RKO (cell line): Measurements from ENCODE around the gene RORC.

ENCODE experiments used
- DNase-seq: peaks from one replicate; pipeline ENCODE4 v3.0.0-alpha.2; 2016; ENCODE audit warnings: low spot score

RORC gene

DNA sequence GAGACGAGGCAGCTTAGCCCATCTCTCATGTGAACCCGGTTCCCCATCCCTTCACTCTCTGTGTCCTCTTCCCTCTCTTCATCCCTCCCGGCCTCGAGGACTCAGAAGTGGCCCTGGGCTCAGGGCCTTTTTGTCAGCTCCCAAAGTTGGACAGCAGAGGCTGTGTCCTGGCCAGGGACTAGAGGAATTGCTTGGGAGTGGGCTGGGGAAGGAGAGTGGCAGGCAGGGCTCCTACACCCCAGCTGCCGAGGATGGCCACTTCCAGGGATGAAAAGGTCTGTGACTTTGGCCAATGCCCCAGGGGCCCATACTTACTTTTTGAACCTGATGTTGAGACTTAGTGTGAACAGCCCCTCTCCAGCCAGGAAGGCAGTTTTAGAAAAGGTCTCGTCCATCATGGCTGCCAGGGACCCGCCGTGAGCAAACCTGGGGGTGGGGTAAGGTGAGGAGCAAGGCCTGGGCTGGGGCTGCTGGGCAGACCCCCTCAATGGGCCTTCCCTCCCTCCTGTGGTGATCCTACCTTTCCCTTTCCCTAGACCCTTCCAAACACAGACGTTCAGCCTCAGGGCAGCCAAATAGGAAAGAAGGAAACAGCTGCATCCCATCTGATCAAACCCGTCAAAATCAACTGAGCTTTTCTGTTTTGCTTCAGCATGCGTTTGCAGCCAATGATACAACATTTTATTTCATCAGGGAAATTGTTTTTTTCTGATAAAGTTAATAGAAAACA is 16.4 kb upstream of the RORC start:
- DNase-seq = no peak

DNA sequence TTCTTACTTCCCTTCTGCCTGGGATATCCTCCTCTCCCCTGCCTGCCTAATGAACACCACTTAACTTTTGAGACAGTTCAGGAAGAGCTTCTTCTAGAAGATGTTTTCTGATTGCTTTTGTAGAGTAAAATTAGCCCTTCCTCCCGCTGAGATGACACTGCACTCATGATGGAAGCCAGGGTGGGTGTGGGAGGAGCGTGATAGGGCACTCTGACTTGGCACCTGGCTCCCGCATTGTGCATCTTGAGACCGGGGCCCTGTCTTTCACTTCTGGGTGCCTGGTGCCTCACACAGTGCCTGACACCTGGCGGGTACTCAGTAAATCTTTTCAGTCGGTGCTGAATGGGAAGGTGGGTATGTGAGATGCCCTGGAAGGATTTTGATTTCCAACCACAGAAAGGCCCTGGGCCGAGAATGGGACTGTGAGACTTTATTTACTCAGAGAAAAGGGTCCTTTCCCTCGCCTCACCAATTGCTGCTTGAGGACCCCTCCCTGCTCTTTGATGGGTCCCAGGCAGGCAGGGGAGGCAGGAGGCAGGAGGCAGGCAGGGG is 15.2 kb upstream of the RORC start:
- DNase-seq = no peak

DNA sequence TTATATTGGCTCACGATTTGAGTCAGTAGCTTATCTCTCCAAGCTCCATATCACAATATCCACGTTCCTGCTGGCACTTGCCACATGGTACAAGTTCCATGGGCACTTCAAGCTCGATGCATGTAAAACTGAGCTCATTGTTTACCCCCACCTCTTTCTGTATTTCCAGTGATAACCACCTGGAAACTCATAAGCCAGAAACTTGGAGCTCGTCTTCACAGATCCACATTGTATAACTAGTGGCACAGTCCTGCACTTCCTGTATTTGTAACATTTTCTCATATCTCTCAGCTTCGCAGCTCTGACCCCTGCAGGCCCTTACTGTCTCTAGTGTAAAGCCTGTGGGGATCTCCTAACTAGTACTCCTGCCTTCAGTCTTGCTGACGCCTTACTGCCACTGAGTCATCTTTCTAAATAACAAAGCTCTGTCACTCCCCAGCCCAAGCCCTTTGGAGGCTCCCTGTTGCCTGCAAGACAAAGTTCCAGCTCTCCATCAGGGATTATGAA is 14.5 kb upstream of the RORC start:
- DNase-seq = peak; percentile 77

DNA sequence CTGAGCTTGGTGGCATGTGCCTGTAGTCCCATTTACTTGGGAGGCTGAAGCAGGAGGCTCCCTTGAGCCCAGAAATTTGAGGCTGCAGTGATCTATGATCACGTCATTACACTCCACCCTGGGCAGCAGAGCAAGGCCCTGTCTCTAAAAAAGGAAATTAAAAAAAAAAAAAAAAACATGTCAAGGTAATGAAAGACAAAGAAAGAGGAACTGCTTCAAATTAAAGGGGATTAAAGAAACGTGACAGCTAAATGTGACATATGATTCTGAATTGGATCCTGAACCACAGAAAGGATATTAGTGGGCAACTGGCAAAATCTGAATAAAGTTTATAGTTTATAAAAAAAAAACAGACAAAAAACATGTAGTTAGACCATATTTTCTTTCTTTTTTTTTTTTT is 11.8 kb upstream of the RORC start:
- DNase-seq = no peak

DNA sequence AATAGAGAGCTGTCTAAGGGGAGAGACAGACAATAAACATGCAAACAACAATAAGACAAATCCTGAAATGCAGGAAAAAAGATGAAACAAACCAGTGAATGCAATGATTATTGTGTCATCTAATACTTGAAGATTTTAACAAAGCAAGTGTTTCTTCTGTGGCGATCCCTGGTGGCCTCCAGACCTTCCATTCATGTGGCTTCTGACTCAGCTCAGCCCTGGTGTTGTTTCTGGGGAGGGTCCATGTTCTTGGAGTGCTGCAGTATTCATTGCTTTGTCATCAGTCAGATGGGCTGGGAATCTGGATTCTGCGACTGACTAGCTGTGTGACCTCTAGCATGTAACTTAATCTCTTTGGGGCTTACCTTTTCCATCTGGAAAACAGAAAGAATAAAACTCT is 9.5 kb upstream of the RORC start:
- DNase-seq = no peak

DNA sequence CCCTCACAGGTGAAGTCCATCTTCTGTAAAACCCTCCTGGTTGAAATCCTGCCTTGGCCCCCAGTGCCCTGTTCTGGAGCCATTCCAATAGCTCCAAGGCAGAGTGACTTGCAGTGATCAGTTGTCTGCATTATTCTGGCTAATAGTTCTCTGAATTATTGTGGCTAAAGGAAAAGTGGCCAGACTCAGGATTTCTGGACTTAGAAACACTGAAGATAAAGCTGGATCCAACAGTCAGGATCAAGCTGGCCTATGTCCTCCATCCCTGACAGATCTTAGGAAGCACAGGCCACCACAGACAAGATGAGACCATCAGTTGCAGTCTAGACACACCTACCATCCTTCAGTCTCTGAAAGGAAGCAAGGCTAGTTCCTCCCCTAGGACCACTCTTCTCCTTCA is 8.8 kb upstream of the RORC start:
- no peak for DNase-seq

DNA sequence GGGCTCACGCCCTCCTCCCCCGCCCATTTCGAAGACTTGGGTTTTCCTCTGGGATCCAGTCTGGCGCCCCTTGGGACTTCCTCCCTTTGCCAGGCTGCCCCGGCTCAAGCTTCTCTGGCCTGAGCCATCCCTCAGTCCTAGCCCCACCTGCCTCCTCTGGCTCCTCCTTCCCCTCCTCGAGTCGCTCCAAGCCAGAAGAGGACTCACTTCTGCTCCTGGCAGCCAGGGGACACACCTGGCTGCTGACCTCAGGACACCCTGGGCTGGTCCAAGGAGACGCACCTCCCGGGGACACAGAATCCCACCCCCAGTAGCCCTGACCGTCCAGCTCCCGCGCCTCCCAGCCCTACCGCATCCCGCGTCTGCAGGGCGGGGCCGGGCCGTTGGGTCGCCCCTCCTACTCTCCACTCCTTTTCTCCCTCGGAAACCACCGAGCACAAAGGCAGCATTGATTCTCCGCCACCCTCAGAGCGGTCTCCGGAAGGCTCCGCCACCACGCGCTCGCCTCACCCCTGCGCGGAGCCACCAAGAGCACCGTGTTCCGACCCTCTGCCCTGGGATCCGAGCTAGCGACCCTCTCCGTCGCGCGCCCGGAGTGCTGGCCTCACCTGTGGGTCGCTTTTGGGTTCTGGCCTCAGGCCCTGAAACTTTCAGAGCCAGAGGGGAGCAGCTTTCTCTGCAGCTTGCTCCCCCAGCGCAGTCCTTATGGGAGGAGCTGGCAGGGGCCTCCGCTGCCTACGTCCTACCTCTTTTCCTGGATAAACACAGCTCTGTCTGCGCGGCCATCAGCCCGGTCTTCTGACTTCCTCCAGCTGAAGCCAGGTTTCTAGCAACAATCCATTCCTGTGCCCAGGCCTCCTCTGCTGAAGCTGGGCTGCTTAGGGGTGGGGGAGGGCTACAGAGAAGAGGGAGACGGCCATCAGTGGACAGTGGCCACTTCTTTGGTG is 8.1 kb upstream of the RORC start, which contains the start of gene C2CD4D:
Gene C2CD4D (minus strand): TSS at position 364 of the 947 bp plus-strand sequence. CDS start 831 bp downstream, outside the sequence.
- no peak for DNase-seq

DNA sequence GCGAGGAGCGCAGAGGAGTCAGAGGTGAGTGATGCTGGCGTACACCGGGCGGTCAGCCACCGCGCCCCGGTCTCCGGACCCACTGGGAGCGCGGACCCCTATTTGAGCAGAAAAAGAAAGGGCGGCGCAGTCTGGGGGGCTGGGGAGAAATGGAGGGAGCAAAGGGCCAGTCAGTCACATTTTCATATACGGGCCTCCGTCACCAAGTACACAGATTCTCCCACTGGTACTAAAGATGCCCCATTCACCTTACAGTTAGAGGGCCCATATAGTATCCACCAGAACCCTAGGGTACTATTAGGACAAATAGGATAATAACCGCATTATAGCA is 7.4 kb upstream of the RORC start:
- no peak for DNase-seq

DNA sequence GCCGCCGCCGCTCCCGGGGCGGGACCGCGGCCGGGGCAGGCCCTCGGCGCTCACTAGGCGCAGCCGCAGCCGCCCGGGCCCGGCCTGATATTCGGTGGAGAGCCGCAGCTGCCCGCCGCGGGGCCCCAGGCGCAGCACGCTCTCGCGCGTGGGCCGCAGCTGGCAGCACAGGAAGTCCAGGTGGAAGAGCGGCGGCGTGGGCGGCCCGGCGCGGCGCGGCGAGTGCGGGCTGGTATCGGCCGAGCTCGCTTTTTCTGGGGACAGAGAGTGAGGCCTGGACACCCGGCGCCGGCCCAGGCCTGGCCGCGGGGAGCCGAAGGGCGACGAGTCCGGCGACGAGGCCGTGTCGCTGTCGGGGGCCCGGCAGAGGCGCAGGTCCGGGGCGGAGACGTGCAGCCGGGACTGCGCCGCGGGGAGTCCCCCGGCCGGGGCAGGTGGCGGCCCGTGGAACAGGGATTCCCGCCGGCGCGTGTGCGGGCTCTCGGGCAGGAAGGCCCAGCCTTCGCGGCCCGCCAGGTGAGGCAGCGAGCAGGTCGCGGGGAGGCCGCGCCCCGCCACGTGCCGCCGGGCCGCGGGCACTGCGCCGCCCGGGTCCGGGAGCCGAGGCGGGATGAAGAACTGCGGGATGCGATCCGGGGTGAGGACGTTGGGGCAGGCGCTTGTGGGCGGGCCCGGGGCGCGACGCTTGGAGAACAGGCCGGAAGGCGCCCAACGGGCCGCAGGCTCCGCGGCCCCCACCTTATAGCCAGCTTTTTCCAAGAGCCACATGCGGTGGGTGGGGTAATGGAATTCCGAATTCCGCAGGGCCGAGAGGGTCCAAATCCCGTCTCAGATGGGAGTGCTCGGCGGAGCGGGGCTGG is 6.8 kb upstream of the RORC start:
- no peak for DNase-seq

DNA sequence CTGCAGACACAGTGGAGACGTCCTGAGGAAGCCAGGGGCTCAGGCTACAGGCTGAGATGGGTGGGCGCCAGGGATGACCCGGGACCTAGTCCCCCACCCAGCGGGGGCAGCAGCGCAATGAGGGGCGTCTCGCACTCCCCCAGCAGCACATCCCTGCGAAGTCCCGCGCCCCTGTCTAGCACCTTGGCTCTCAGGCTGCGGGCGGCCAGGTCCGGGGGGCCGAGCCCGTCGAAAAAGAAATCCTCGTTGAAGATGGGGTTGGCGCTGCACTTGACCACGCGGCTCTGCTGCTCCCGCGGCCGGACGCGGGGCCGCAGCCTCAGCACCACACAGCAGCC is 6.3 kb upstream of the RORC start:
- DNase-seq = no peak

DNA sequence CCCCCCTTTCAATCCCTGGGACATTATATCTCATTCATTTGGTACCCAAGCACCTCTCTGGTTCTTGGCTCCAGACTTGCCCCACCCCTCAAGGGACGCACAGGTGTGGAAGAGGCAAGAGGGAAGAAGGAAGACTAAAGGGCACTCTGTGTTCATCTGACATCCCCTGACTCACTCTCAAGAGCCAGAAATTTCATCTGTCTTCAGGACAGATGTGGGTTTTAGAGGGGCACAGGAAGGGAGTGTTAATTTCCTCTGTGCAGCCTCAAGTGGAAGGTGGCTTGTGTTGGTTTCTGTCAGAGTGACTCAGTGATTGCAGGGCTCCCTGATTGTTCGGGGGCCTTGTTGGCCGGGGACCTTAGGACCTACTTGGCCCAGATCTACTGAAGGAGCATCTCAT is 5.6 kb upstream of the RORC start:
- DNase-seq = no peak

DNA sequence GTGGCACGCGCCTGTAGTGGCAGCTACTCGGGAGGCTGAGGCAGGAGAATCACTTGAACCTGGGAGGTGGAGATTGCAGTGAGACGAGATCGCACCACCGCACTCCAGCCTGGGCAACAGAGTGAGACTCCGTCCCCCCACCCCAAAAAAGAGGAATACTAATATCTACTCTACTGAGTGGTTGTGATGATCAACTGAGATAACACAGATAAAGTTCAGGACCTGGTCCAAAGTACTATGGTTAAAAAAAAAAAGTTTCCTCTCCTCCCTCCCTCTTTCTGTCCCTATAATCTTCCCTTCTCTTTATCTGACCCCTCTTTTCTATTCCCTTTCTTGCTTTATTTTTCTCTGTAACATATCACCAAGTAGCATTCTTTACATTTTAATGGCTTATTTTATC is 4.0 kb upstream of the RORC start:
- DNase-seq = no peak

DNA sequence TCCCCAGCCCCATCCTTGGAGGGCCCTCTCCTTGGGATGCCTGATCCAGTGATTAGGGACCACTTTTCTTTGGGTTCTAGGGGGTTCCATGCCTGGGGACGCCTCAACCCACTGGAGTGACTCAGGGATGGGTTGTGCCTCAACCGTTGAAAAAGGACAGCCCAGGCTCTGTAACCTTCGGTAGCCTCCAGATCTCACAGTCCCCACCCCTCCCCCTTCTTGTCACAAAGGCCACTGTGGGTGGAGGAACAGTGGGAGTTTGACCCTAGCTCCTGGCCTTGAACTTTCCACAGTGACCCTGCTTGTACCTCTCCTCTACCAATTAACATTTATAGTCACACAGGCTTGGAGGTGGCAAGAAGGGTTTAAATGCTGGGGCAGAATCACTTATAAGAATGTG is 2.6 kb upstream of the RORC start:
- no peak for DNase-seq

DNA sequence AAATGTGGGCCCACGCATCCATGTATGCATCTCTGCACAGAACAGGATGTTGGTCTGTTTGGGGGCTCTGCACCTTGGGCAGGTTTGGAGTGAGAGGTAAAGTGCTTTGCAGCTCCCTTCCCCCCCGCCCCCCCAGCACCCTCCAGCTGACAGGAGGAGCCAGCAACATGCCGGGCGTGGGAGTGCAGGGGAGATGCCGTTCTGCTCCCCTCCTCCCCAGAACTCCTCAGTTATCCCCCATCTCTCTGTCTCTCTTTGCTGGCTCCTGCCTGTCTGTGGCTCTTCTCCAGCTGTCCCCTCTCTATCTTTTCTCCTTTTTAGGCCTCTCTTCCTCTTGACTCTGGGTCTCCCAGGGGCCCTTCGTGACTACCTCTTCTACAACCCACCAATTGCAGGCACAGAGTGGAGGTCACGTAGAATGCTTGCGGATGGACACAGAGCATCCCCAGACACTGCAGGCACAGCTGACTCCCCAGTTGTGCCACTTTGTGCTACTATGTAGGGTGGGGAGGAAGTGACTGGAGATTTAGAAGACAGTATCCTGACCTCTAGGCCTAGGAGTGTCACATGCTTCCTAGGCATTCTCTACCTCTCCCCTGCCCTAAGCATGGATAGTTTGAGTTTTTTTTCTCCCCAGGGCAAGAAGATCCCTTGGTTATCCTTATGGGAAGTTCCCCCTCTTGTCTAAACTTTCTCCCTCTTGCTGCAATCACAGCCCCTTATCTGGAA is 1.7 kb upstream of the RORC start:
- DNase-seq = no peak

DNA sequence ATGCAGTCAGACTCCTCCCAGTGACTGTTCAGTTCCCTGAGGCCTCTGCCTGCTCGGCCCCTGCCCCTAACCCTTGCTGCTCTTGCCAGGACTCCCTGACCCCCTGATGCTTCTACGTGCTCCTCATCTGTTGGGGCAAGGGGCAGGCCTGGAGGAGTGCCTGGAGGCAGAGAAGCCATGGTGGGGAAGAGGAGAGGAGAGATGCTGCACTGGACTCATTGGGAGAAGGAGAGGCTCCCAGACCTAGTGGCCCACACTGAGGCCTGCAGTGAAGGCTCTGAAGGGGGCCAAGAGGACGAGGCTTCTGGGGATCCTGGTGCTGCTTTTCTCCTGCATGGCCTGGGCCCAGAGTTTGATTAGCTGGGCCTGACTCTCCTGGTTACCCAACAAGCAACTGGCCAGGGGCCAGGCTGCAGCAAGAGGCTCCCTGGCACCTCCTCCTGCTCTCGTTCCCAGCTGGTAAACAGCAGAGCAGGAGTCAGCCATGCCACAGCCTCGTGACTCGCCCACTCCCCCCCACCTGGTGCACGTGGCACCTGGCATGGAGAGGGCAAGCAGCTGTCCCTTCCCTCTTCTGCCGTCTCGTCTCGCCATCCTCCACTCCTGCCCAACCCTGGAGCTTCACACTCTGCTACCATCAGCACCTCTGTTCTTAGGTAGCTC is 847 bp upstream of the RORC start:
- DNase-seq = peak; percentile 18

DNA sequence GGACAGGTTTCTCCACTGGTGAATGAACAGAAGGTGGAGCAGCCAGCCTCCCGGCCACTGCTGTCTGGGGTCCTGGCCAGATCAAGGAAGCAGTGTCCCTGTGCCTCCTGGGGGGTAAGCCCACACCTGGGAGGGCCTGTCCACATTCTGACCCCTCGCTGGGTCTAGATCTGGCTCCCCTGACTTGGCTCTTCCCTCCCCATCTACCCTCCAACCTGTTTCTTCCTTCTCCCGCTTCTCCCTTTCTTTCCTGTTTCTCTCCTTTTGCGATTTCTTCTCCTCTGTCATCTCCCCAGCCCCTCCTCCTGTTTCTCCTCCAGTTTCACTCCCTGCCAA is 378 bp downstream of the RORC start:
- DNase-seq = no peak

DNA sequence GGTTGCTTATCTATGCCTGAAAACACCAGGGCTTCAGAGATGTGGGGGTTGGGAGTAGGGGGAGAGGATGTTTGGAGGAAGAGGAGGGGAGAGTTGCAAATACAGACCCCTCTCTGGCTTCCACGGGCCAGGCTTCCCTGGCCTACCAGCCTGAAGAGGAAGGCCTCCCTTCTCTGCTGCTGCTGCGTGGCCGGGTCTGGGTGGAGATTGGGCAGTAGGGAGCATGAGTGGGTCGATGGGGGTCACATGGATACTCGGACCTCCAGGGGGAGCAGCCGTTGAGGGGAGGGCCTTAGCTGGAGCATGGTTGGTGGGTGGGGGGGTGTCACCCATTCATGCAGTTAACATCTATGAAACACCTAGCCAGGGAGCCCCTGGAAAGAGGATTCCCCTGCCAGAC is 1.5 kb downstream of the RORC start:
- DNase-seq = no peak

DNA sequence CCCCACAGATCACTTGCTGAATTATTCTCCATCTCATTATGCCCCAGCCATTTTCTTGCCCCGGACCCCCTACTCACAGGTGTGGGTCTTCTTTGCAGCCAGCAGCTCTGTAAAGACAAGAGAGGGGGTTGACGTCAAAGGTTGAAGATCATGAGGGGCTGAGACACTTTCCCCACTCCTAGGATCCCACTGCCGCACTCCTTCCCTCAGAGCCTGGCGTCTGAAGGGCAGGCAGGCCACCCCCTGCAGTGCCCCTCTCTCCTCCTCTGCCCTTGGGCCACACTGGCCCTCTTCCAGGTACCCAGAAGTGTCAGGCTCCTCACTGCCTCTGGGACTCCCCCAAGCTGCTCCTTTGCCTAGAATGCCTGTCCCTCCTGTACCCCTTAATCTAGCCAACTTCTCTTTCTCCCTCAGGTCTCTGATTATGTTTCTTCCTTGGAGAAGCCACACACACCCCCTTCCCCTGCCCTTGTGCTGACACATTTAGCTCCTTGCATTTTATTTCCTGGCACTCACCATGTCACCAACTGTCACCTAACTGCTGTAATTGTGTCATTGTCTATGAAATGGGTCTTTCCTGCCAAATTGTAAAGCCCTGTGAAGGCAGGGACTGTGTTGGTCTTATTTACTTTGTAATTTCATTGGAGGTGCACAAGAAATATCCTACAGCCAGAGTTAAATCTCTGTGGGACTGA is 2.1 kb downstream of the RORC start:
- DNase-seq = no peak

DNA sequence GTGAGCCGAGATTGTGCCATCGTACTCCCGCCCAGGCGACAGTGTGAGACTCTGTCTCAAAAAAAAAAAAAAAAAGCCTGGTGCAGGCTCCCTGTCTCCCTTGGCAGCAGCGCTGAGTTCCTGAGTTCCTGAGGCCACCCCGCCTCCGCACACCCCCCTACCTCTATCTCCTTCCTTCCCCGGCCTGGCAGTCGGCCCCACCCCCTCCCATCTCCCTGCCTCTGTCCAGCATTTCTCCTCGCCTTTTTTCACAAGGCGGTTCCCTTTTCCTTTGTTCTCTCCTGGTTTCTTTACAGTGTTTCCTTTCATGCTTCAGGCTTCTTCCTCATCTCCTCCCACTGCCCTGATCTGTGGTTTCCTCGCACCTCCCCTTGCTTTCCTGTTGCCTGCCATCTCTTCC is 2.7 kb downstream of the RORC start:
- DNase-seq = no peak

DNA sequence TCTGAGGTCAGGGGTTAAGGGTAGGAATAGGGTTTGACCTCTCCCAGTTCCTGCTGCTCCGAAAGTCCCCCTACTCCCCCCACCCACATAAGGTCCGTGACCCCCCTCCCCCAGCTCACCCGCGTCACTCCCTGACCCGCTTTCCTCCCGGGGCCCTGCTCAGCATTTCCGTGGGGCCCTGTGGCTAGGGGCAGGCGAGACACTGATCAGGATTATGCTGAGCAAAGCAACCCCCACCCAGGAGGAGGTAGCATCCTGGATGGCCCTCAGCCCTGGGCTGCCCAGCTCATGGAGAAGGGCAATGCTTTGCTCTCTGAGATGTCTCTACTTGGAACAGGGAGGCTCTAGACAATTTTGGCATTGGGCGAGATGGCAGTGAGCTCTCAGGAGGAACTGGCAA is 3.7 kb downstream of the RORC start:
- no peak for DNase-seq
